HG02571 (cell line): ENCODE results near the gene KRT3.

Source experiments
- ATAC-seq: cut with Tn5 transposase; IDR thresholded peaks from one replicate; pipeline ENCODE4 v1.9.1; 2021; ENCODE audit warnings: mild to moderate bottlenecking, moderate library complexity; ENCODE audit not compliant: unreplicated experiment

Gene KRT3

DNA sequence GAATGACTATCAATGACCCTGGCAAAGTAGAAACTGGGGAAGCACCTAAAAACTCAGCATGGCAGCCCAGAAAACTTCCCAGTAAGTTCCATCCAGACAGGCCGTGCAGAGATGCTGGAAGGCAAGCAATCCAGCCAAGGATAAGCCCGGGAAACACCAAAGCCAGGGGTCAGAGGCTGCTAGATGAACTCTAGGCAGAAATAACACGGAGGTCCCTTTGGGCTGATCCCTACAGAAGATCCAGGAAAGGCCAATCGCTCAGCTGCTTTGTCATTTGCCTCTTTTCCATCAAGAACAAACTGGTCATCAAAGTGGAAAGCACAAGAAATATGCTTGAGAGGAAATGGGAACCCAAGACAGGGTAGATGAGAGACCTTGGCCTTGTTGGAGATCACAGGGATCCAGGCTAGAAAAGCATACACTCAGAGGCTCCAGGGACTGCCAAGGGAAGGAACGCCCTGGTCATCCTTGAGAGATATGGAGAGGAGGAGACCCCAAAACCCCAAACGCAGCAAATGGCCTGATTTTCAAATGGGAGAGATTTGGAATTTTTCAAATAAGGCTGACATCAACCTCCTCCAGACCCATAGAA is 31.7 kb upstream of the KRT3 start:
- ATAC-seq = no peak

GRCh38 chr12:52826611-52827498 is 30.9 kb upstream of the KRT3 start:
- no peak for ATAC-seq

- no peak for ATAC-seq
Measured at GRCh38 chr12:52825961-52826360, 30.0 kb upstream of the KRT3 start.

GRCh38 chr12:52824741-52825410 is 29.0 kb upstream of the KRT3 start:
- ATAC-seq = no peak

- no peak for ATAC-seq
Measured at GRCh38 chr12:52823761-52824450, 28.0 kb upstream of the KRT3 start.

DNA sequence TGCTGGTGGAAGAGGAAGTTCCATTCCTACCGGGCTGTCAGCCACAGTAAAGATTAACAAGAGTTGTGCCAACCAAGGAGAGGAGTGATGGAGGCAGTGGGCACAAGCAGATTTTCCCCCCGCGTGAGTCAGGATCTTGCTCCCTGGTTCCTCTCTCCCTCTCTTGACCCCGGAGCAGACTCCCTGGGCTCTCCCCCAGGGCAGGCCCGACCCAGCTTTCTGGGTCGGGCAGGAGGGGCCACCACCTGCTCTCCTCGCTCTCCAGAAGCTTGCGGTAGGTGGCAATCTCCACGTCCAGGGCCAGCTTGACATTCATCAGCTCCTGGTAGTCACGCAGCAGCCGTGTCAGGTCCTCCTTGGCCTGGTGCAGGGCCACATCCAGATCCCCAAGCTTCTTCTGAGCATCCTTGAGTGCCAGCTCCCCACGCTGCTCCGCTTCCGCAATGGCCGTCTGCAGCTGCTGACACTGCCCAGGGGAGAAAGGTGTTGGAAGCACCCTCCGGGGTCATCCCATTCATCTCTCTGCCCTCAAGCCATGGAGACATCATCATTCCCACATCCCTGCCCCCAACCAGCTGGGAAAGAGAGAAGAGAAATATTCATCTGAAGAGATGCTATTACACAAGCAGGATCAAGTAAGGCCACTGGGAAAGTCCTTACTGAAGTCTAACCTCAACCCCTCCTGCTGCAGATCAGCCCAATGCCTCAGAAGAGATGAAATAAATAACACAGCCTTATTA is 27.0 kb upstream of the KRT3 start:
- ATAC-seq = no peak

GRCh38 chr12:52821826-52822660 is 26.1 kb upstream of the KRT3 start:
- no peak for ATAC-seq

- ATAC-seq = no peak
Measured at GRCh38 chr12:52821071-52821730, 25.3 kb upstream of the KRT3 start.

GRCh38 chr12:52820521-52820920 is 24.6 kb upstream of the KRT3 start:
- ATAC-seq = no peak

DNA sequence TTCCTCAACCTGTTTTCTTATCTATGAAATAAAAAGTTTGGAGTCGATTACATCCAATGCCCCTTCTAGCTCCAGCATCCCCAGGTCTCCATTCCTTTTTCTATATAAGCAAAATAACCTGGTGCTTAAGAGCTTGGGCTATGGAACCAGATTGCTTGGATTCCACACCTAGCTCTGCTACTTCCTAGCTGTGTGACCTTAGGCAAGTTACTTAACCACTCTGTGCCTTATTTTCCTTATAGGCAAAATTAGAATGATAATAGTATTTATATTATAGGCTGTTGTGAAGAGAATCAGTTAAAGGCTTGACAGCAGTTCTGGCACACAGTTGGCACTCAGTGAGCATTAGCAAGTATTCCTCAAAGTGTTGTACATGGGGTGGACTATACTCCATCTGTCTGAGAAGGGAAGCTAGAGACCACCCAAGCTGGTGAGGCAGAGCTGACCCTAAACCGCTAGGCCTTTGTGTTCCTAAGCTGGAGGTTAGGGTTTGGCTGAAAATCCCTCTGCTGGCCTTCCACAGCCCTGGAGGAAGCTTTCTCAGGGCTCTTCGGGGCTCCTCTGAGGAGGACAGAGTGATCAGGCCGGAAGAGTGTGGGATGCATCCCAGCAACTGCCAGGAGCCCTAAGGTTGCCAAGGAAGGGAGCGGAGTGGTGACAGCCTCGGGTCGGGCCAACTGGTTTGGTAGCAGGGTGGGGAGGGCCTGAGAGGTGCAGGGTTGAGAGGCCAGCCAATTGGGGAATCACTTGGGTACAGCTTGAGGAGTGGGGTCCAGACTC is 24.0 kb upstream of the KRT3 start:
- no peak for ATAC-seq

GRCh38 chr12:52818887-52819420 is 23.0 kb upstream of the KRT3 start:
- ATAC-seq = no peak

GRCh38 chr12:52818388-52818787 is 22.5 kb upstream of the KRT3 start:
- ATAC-seq = no peak

GRCh38 chr12:52817699-52818238 is 21.9 kb upstream of the KRT3 start:
- no peak for ATAC-seq

GRCh38 chr12:52817003-52817698 is 21.2 kb upstream of the KRT3 start:
- ATAC-seq = no peak

DNA sequence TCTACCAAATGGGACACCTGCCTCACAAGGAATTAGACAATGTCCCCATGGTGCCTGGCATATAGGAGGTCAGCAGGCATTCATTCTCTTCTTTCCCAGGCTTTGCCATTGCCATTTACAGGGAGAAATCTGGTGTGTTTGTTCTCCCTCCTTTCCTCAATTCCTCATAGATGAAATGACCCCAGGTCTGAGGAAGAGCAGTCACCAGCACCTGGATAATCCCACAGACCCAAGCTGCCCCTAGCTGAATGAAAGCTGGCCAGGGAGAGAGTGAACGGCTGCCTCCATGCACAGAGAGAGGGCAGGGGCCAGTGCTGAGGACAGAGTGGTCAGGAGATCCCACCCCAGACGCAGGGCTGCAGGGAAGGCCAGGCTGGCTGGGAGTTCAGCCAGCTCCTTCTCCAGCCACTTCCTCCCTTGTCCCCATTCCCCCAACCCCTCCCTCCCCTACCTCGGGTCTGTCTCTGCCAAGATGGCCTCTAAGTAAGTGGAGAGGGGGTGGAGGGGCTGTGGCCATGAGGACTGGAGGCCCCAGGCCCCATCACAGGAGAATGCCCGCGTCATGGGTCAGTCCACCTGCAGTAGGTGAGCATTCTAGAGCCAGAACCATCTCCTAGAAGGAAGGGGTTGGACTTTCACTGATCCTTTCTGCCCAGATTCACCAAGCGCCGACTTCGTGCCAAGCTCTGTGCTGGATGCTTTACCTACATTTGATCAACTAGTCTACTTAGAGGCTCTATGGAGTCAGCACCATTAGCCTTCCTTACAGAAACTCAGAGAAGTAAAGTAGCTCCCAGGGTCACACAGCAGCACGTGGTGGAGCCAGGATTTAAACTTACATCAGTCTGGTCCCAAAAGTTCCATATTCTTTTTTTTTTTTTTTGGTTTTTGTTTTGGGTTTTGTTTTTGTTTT is 20.0 kb upstream of the KRT3 start:
- no peak for ATAC-seq

- ATAC-seq = no peak
Measured at GRCh38 chr12:52815161-52815560, 19.2 kb upstream of the KRT3 start.
